ENCODE data around the gene FARSA. TPM values are rescaled to one million over a fixed set of nuclear protein-coding genes. Genes with fewer than 3 reads are reported as not detected.
"Not testable (repeated sequence)": the region's sequence is repeated elsewhere in the genome, so short reads cannot be mapped to it uniquely, and the experiment has no call there.

The FARSA gene
- total RNA-seq, 1 donor from 2014 or later, result 71.6 TPM

GRCh38 chr19:12953799-12954611, 20.5 kb upstream of the FARSA start:
- Mint-ChIP-seq H3K4me1 (ENCODE audit: low read depth, unreplicated experiment) (peaks cover 23% of the 10 kb centered on the region), H3K36me3 (ENCODE audit: unreplicated experiment) (no peaks in the 10 kb centered on the region), H3K27me3 (ENCODE audit: unreplicated experiment) (peaks cover 9% of the 10 kb centered on the region), H3K4me3 (ENCODE audit: unreplicated experiment) (peak overlapping the region; percentile 81), H3K9me3 (ENCODE audit: unreplicated experiment) (peaks cover 10% of the 10 kb centered on the region), H3K27ac (ENCODE audit: unreplicated experiment) (peak overlapping the region; percentile 84)
- no peak for DNase-seq
- TF ChIP-seq CTCF (IDR thresholded peaks at IDR 0.05; ENCODE audit: partially characterized antibody, unreplicated experiment), result no peak

GRCh38 chr19:12953138-12953798, 19.8 kb upstream of the FARSA start:
- H3K27ac Mint-ChIP-seq (ENCODE audit: unreplicated experiment), result peak overlapping the region; percentile 84
- H3K36me3 Mint-ChIP-seq (ENCODE audit: unreplicated experiment), result no peaks in the 10 kb centered on the region
- peak overlapping the region; percentile 64 for H3K4me3 Mint-ChIP-seq (ENCODE audit: unreplicated experiment)
- no peak for DNase-seq
- TF ChIP-seq CTCF (IDR thresholded peaks at IDR 0.05; ENCODE audit: partially characterized antibody, unreplicated experiment), result no peak
- peaks cover 12% of the 10 kb centered on the region for H3K9me3 Mint-ChIP-seq (ENCODE audit: unreplicated experiment)
- H3K4me1 Mint-ChIP-seq (ENCODE audit: low read depth, unreplicated experiment), result peaks cover 23% of the 10 kb centered on the region
- H3K27me3 Mint-ChIP-seq (ENCODE audit: unreplicated experiment), result peaks cover 10% of the 10 kb centered on the region

- Mint-ChIP-seq H3K4me3 (ENCODE audit: unreplicated experiment) (peak overlapping the region; percentile 47), H3K27me3 (ENCODE audit: unreplicated experiment) (peaks cover 12% of the 10 kb centered on the region), H3K4me1 (ENCODE audit: low read depth, unreplicated experiment) (peaks cover 26% of the 10 kb centered on the region), H3K36me3 (ENCODE audit: unreplicated experiment) (no peaks in the 10 kb centered on the region), H3K27ac (ENCODE audit: unreplicated experiment) (peak overlapping the region; percentile 87), H3K9me3 (ENCODE audit: unreplicated experiment) (peaks cover 14% of the 10 kb centered on the region)
- TF ChIP-seq CTCF (IDR thresholded peaks at IDR 0.05; ENCODE audit: partially characterized antibody, unreplicated experiment), result no peak
- DNase-seq, result no peak
Measured at GRCh38 chr19:12952488-12953137, 19.1 kb upstream of the FARSA start.

- not testable (repeated sequence) for H3K4me3 Mint-ChIP-seq (ENCODE audit: unreplicated experiment); DNase-seq; H3K36me3 Mint-ChIP-seq (ENCODE audit: unreplicated experiment)
- Mint-ChIP-seq H3K9me3 (ENCODE audit: unreplicated experiment) (peaks cover 14% of the 10 kb centered on the region), H3K27ac (ENCODE audit: unreplicated experiment) (peak overlapping the region; percentile 38), H3K27me3 (ENCODE audit: unreplicated experiment) (peaks cover 14% of the 10 kb centered on the region), H3K4me1 (ENCODE audit: low read depth, unreplicated experiment) (peaks cover 27% of the 10 kb centered on the region)
Measured at GRCh38 chr19:12952050-12952449, 18.5 kb upstream of the FARSA start.

- no peak for TF ChIP-seq CTCF (IDR thresholded peaks at IDR 0.05; ENCODE audit: partially characterized antibody, unreplicated experiment)
- peaks cover 23% of the 10 kb centered on the region for H3K9me3 Mint-ChIP-seq (ENCODE audit: unreplicated experiment)
- H3K27ac Mint-ChIP-seq (ENCODE audit: unreplicated experiment), result no peak overlapping the region
- no peak for DNase-seq
- peaks cover 27% of the 10 kb centered on the region for H3K4me1 Mint-ChIP-seq (ENCODE audit: low read depth, unreplicated experiment)
- H3K36me3 Mint-ChIP-seq (ENCODE audit: unreplicated experiment), result no peaks in the 10 kb centered on the region
- no peak overlapping the region for H3K4me3 Mint-ChIP-seq (ENCODE audit: unreplicated experiment)
- peaks cover 20% of the 10 kb centered on the region for H3K27me3 Mint-ChIP-seq (ENCODE audit: unreplicated experiment)
Measured at GRCh38 chr19:12949363-12950283, 16.1 kb upstream of the FARSA start.

Measured in glutamatergic neuron (in vitro differentiated cells).